Limb (tissue), 2 donors: ENCODE measurements around the gene SLC2A9.

Experiments
- DNase-seq, 2 donors: peaks; one replicate each; pipeline ENCODE4 v3.0.0-alpha.2; 2016; ENCODE audit errors: extremely low spot score in 2 of 2

The SLC2A9 gene

GRCh38 chr4:9963328-9963727 is 58.0 kb downstream of the SLC2A9 start:
- DNase-seq = no peak

- no peak for DNase-seq
Observed at GRCh38 chr4:9962611-9963314, 58.5 kb downstream of the SLC2A9 start.

- no peak for DNase-seq
Observed at GRCh38 chr4:9954468-9954867, 66.8 kb downstream of the SLC2A9 start.

- no peak for DNase-seq
Observed at GRCh38 chr4:9953089-9953488, 68.2 kb downstream of the SLC2A9 start.

- no peak for DNase-seq
Observed at GRCh38 chr4:9952415-9952950, 68.8 kb downstream of the SLC2A9 start.

GRCh38 chr4:9949573-9949972 is 71.7 kb downstream of the SLC2A9 start:
- no peak for DNase-seq

- DNase-seq = no peak
Observed at GRCh38 chr4:9947168-9948062, 73.9 kb downstream of the SLC2A9 start.

- no peak for DNase-seq
Observed at GRCh38 chr4:9946170-9946569, 75.1 kb downstream of the SLC2A9 start.

GRCh38 chr4:9944431-9945425 is 76.6 kb downstream of the SLC2A9 start:
- no peak for DNase-seq

- DNase-seq = no peak
Observed at GRCh38 chr4:9943761-9944160, 77.5 kb downstream of the SLC2A9 start.

- DNase-seq = peak in 1 of 2 donors; percentile 16
Observed at GRCh38 chr4:9942921-9943600, 78.2 kb downstream of the SLC2A9 start.

- DNase-seq = peak in 1 of 2 donors; percentile 8
Observed at GRCh38 chr4:9942139-9942538, 79.2 kb downstream of the SLC2A9 start.

GRCh38 chr4:9940041-9940440 is 81.3 kb downstream of the SLC2A9 start:
- no peak for DNase-seq

GRCh38 chr4:9938933-9939332 is 82.4 kb downstream of the SLC2A9 start:
- DNase-seq = no peak

- no peak for DNase-seq
Observed at GRCh38 chr4:9937078-9937477, 84.2 kb downstream of the SLC2A9 start.

GRCh38 chr4:9936129-9936644 is 85.1 kb downstream of the SLC2A9 start:
- DNase-seq = no peak

GRCh38 chr4:9933956-9934355 is 87.3 kb downstream of the SLC2A9 start:
- no peak for DNase-seq

GRCh38 chr4:9933184-9933583 is 88.1 kb downstream of the SLC2A9 start:
- DNase-seq = no peak

- no peak for DNase-seq
Observed at GRCh38 chr4:9932771-9933170, 88.5 kb downstream of the SLC2A9 start.

- no peak for DNase-seq
Observed at GRCh38 chr4:9931146-9931545, 90.2 kb downstream of the SLC2A9 start.
